A549 (cell line): ENCODE measurements around the gene LTV1. TPM values are rescaled to one million over a fixed set of nuclear protein-coding genes. Genes with fewer than 3 reads are reported as not detected.

ENCODE experiments used
- ATAC-seq, 2 experiments: fragments of 200-7000 bp in 1 of 2; fragments of >200 bp in 1 of 2; cut with Nextera tagmentation in 1 of 2; cut with Tn5 transposase in 1 of 2; 3 replicates each; pipeline versions ENCODE4 v1.8.0 to v1.9.1; 2018 to 2020; ENCODE audit warnings: mild to moderate bottlenecking in 1 of 2, moderate library complexity in 1 of 2
- CTCF ChIA-PET: fragments of 300-600 bp; sonication (Branson Sonifier 250); formaldehyde crosslinking; extraction: SDS; loops from one replicate; lab custom pipeline; 2021; ENCODE audit warnings: antibody characterized with exemption, inconsistent platforms; lab: Yijun Ruan, JAX
- POLR2A ChIA-PET: fragments of 350-600 bp; formaldehyde crosslinking; extraction: SDS; loops from one replicate; lab custom pipeline; 2021; ENCODE audit warnings: antibody characterized with exemption, inconsistent platforms; lab: Yijun Ruan, JAX
- DNase-seq, 2 experiments: peaks; one replicate each; pipeline versions ENCODE4 v3.0.0 to v3.0.0-alpha.2; 2011 to 2016; ENCODE audit warnings: low read depth in 1 of 2, low spot score in 1 of 2
- FAIRE-seq: peaks from 2 replicates; lab custom pipeline; 2011; peaks lifted over from hg19 to GRCh38; lab: Jason Lieb, UNC
- H3K27ac ChIP-seq, 2 experiments: fragments of >200 bp; sonication (Bioruptor Twin); formaldehyde crosslinking; 3 replicates each; pipeline ENCODE4 v1.5.1; 2016 to 2017
- H3K4me1 ChIP-seq: fragments of >200 bp; sonication (Bioruptor Twin); formaldehyde crosslinking; 3 replicates; pipeline ENCODE4 v1.6.1; 2016
- H3K4me2 ChIP-seq: fragments of >200 bp; sonication (Bioruptor Twin); formaldehyde crosslinking; 3 replicates; pipeline ENCODE4 v1.6.1; 2016
- H3K4me3 ChIP-seq: fragments of >200 bp; sonication (Bioruptor Twin); formaldehyde crosslinking; 3 replicates; pipeline ENCODE4 v1.5.1; 2016
- H3K9me3 ChIP-seq: fragments of >200 bp; sonication (Bioruptor Twin); formaldehyde crosslinking; 3 replicates; pipeline ENCODE4 v1.6.1; 2016
- BHLHE40 ChIP-seq: IDR thresholded peaks from 2 replicates; pipeline ENCODE4 v1.6.1; 2012; ENCODE audit warnings: low read depth, low read length, inconsistent platforms
- CBX2 ChIP-seq: fragments of 200-600 bp; sonication (generic); IDR thresholded peaks from 2 replicates; pipeline ENCODE4 v1.6.1; 2016; ENCODE audit warnings: low read depth, mild to moderate bottlenecking, borderline replicate concordance
- CEBPB ChIP-seq, 2 experiments: fragments of >200 bp in 1 of 2; sonication (Bioruptor Twin) in 1 of 2; formaldehyde crosslinking in 1 of 2; IDR thresholded peaks; 2 replicates each; pipeline ENCODE4 v1.6.1; 2012 to 2016
- CHD4 ChIP-seq: fragments of 200-600 bp; sonication (generic); IDR thresholded peaks from 2 replicates; pipeline ENCODE4 v1.6.1; 2016; ENCODE audit warnings: antibody characterized with exemption, mild to moderate bottlenecking, borderline replicate concordance
- EP300 ChIP-seq, 2 experiments: fragments of >200 bp; sonication (Bioruptor Twin); formaldehyde crosslinking; IDR thresholded peaks; 2 replicates in 1 of 2; 3 replicates in 1 of 2; pipeline ENCODE4 v1.6.1; 2016 to 2017
- FOSB ChIP-seq: fragments of 250-450 bp; sonication (Bioruptor Pico); IDR thresholded peaks from 2 replicates; pipeline ENCODE4 v1.5.0; 2020; ENCODE audit warnings: mild to moderate bottlenecking, moderate library complexity
- FOSL2 ChIP-seq, 2 experiments: fragments of 450-650 bp in 1 of 2; fragments of >200 bp in 1 of 2; sonication (Bioruptor Twin) in 1 of 2; formaldehyde crosslinking; IDR thresholded peaks; 2 replicates each; pipeline versions ENCODE4 v1.5.0 to v1.6.1; 2016 to 2020; ENCODE audit warnings: mild to moderate bottlenecking in 1 of 2, moderate library complexity in 1 of 2
- FOXS1 ChIP-seq: fragments of 250-450 bp; sonication (Bioruptor Pico); IDR thresholded peaks from 2 replicates; pipeline ENCODE4 v1.5.0; 2020; ENCODE audit warnings: mild to moderate bottlenecking, moderate library complexity
- GATA3 ChIP-seq: IDR thresholded peaks from 2 replicates; pipeline ENCODE4 v1.6.1; 2012; ENCODE audit warnings: borderline replicate concordance
- HOXB5 ChIP-seq: fragments of 250-450 bp; sonication (Bioruptor Pico); IDR thresholded peaks from 2 replicates; pipeline ENCODE4 v1.5.0; 2020; ENCODE audit warnings: mild to moderate bottlenecking, moderate library complexity
- JUN ChIP-seq, 2 experiments: fragments of >200 bp; sonication (Bioruptor Twin); formaldehyde crosslinking; IDR thresholded peaks; 2 replicates in 1 of 2; 3 replicates in 1 of 2; pipeline ENCODE4 v1.6.1; 2016 to 2017
- JUNB ChIP-seq: fragments of >200 bp; sonication (Bioruptor Twin); formaldehyde crosslinking; IDR thresholded peaks from 2 replicates; pipeline ENCODE4 v1.6.1; 2016
- MYC ChIP-seq: IDR thresholded peaks from 2 replicates; pipeline ENCODE4 v1.6.1; 2012; ENCODE audit warnings: mild to moderate bottlenecking, inconsistent platforms, low read length, improper control_type of control experiment, borderline replicate concordance
- NPAS2 ChIP-seq: fragments of 250-450 bp; sonication (Bioruptor Pico); IDR thresholded peaks from 2 replicates; pipeline ENCODE4 v1.8.0; 2022; ENCODE audit warnings: mild to moderate bottlenecking, moderate library complexity, borderline replicate concordance
- NR3C1 ChIP-seq: fragments of >200 bp; sonication (Bioruptor Twin); formaldehyde crosslinking; IDR thresholded peaks from 3 replicates; pipeline ENCODE4 v1.6.1; 2017
- PHF8 ChIP-seq: fragments of 200-600 bp; sonication (generic); IDR thresholded peaks from 2 replicates; pipeline ENCODE4 v1.6.1; 2016; ENCODE audit warnings: low read depth, mild to moderate bottlenecking, antibody characterized with exemption, moderate library complexity, borderline replicate concordance
- POLR2AphosphoS2 ChIP-seq: conservative IDR thresholded peaks from 2 replicates; pipeline ENCODE4 v1.6.1; 2012; ENCODE audit warnings: low read length, improper control_type of control experiment, inconsistent platforms
- RARB ChIP-seq: fragments of 250-450 bp; sonication (Bioruptor Pico); IDR thresholded peaks from 2 replicates; pipeline ENCODE4 v1.8.0; 2021; ENCODE audit warnings: mild to moderate bottlenecking, moderate library complexity
- RCOR1 ChIP-seq: fragments of 150-350 bp; IDR thresholded peaks from 2 replicates; pipeline ENCODE4 v1.6.1; 2014; ENCODE audit warnings: antibody characterized with exemption, low read length, low read depth
- RFX5 ChIP-seq: fragments of 450-650 bp; IDR thresholded peaks from 2 replicates; pipeline ENCODE4 v1.7.1; 2014; ENCODE audit warnings: antibody characterized with exemption, mild to moderate bottlenecking, moderate library complexity
- RNF2 ChIP-seq: fragments of 200-600 bp; sonication (generic); IDR thresholded peaks from 2 replicates; pipeline ENCODE4 v1.6.1; 2016; ENCODE audit warnings: low read depth, mild to moderate bottlenecking, antibody characterized with exemption, moderate library complexity, borderline replicate concordance
- SREBF2 ChIP-seq: fragments of 450-650 bp; IDR thresholded peaks from 2 replicates; pipeline ENCODE4 v1.6.1; 2014; ENCODE audit warnings: mild to moderate bottlenecking, moderate library complexity
- TP53 ChIP-seq: fragments of 250-450 bp; sonication (Bioruptor Pico); IDR thresholded peaks from 2 replicates; pipeline ENCODE4 v1.5.0; 2021; ENCODE audit warnings: mild to moderate bottlenecking, moderate library complexity
- ZC3H11A ChIP-seq: fragments of 450-650 bp; IDR thresholded peaks from 2 replicates; pipeline ENCODE4 v1.6.1; 2014; ENCODE audit warnings: antibody characterized with exemption, mild to moderate bottlenecking
- ZSCAN20 ChIP-seq: fragments of 250-450 bp; sonication (Bioruptor Pico); IDR thresholded peaks from 2 replicates; pipeline ENCODE4 v1.8.0; 2022; ENCODE audit warnings: mild to moderate bottlenecking, moderate library complexity
- WGBS: methylation state at CpG from one replicate; pipeline ENCODE4 v1.1.6; 2017; ENCODE audit errors: missing lambda C conversion rate; 5-methylcytosine and 5-hydroxymethylcytosine counted together
- polyA plus RNA-seq, 4 experiments: library from polyadenylated mRNA; depleted of rRNA in 3 of 4; stranded (reverse); fragments of >200 nt; fragmentation: RNase III in 1 of 4; extraction: RNeasy Plus Mini Kit Qiagen cat#74134 plus additional on column Dnase treatment in 1 of 4; gene quantifications; 2 replicates in 3 of 4; 3 replicates in 1 of 4; pipeline ENCODE4 v1.2.3, GENCODE V29; 2011 to 2017
- TF ChIP-seq, protein P1 (sequence below): fragments of 250-450 bp; sonication (Bioruptor Pico); IDR thresholded peaks from 2 replicates; pipeline ENCODE4 v1.5.0; 2020; ENCODE audit warnings: low read depth, mild to moderate bottlenecking, moderate library complexity
- TF ChIP-seq, protein P2 (sequence below): fragments of >200 bp; sonication (Bioruptor Twin); formaldehyde crosslinking; IDR thresholded peaks from 2 replicates; pipeline ENCODE4 v1.6.1; 2016
- TF ChIP-seq, protein P3 (sequence below): fragments of >200 bp; sonication (Bioruptor Twin); formaldehyde crosslinking; IDR thresholded peaks from 3 replicates; pipeline ENCODE4 v1.6.1; 2016
- TF ChIP-seq, protein P4 (sequence below): fragments of 200-600 bp; sonication (generic); IDR thresholded peaks from 2 replicates; pipeline ENCODE4 v1.6.1; 2016; ENCODE audit warnings: antibody characterized with exemption, mild to moderate bottlenecking, moderate library complexity

Gene LTV1
- polyA plus RNA-seq, 2 of the 4 experiments (the other 2 are of a cell fraction): 50.7 to 52.4 TPM

DNA sequence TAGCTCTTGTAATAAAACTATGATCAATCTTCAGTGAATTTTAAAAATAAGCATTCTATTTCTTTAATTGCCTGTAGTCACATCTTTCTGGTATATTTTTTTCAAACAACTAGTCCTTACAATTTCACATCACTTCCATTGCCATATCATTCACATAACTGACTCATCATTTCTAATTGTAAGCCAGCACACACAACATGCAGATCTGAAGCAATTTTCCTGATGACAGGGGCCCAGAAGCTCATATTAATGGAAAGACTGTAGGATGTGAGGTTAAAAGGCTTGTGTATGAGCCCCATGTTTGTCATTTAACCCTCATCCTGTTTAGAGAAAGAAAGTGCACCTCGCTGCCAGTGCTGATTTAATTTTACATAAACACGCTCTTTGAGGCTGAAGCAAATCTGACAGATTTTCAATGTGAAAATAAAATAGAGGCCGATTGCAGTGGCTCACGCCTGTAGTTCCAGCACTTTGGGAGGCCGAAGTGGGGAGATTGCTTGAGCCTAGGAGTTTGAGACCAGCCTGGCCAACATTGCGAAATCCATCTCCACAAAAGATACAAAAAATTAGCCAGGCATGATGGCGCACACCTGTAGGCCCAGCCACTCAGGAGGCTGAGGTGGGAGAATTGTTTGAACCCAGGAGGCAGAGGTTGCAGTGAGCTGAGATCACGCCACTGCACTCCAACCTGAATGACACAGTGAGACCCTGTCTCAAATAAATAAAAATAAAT is 40.1 kb upstream of the LTV1 start:
- ATAC-seq (no peak), FAIRE-seq (no peak), DNase-seq (no peak)
- Histone ChIP-seq H3K4me3 (no peak overlapping the region), H3K9me3 (no peaks in the 10 kb centered on the region), H3K27ac (no peak overlapping the region), H3K4me2 (no peak overlapping the region), H3K4me1 (no peaks in the 10 kb centered on the region)
- WGBS: 93% methylated on average over 8 of the region's 8 CpGs
- TF ChIP-seq FOSB (no peak), JUNB (no peak), SREBF2 (no peak), FOSL2 (IDR thresholded peaks at IDR 0.05) (no peak), FOSL2 (CRISPR knock-in tag; IDR thresholded peaks at IDR 0.05) (no peak), CEBPB (IDR thresholded peaks at IDR 0.05) (no peak), RNF2 (no peak), CBX2 (no peak), NPAS2 (no peak), CHD4 (no peak), ZC3H11A (no peak), RCOR1 (no peak), EP300 (IDR thresholded peaks at IDR 0.05) (no peak), FOXS1 (CRISPR knock-in tag) (no peak), BHLHE40 (no peak), ZSCAN20 (no peak), MYC (no peak), PHF8 (no peak)
- TF ChIP-seq, protein P1, sequence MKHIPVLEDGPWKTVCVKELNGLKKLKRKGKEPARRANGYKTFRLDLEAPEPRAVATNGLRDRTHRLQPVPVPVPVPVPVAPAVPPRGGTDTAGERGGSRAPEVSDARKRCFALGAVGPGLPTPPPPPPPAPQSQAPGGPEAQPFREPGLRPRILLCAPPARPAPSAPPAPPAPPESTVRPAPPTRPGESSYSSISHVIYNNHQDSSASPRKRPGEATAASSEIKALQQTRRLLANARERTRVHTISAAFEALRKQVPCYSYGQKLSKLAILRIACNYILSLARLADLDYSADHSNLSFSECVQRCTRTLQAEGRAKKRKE (CRISPR knock-in tag): no peak
- TF ChIP-seq, protein P2, sequence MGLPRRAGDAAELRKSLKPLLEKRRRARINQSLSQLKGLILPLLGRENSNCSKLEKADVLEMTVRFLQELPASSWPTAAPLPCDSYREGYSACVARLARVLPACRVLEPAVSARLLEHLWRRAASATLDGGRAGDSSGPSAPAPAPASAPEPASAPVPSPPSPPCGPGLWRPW: no peak
- CTCF ChIA-PET: no interaction called here
- POLR2A ChIA-PET: no interaction called here

DNA sequence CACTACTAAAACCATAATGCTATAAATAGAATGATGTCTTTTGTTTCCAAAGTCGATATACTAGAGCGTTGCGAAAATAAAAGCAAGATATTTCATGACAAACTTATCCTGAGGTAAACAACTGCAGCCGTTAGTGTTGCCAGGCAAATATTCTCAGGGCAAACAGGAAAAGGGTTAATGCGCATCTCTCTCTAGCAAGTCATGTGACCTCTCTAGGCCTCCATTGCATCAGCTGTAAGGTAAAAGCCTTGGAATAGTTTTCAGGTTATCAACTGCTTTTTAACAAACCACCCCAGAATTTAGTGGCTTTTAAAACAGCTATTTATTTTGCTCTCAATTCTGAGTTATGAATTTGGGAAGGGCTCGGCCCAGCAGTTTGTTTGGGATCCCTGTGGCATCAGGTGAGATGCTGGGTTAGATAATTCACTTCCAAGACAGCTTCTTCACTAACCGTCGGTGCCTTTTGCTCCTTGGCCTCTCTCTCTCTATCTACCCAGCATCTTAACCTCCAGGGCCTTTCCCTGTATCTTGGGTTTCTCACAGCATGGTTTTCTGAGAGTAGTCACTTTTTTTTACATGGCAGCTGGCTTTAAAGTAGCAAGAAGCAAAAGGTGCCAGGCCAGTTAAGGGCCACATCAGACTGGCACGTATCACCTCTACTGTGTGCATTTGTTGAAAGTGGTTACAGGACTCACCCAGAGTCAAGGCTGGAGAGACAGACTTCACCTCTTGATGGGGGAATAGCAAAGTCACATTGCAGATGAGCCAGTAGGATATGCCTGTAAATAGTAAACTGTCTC is 39.2 kb upstream of the LTV1 start:
- no peak overlapping the region for H3K27ac ChIP-seq
- FAIRE-seq: no peak
- H3K4me2 ChIP-seq: no peak overlapping the region
- DNase-seq: no peak
- ATAC-seq: no peak
- WGBS: 92% methylated on average over 9 of the region's 9 CpGs
- H3K4me3 ChIP-seq: no peak overlapping the region
- POLR2A ChIA-PET: no interaction called here
- CTCF ChIA-PET: no interaction called here
- H3K4me1 ChIP-seq: no peaks in the 10 kb centered on the region
- H3K9me3 ChIP-seq: no peaks in the 10 kb centered on the region
- TF ChIP-seq HOXB5 (CRISPR knock-in tag) (no peak), EP300 (IDR thresholded peaks at IDR 0.05) (no peak), POLR2AphosphoS2 (no peak), RCOR1 (no peak), ZSCAN20 (no peak), GATA3 (no peak), RARB (CRISPR knock-in tag) (no peak), FOXS1 (CRISPR knock-in tag) (no peak), FOSL2 (IDR thresholded peaks at IDR 0.05) (no peak), FOSL2 (CRISPR knock-in tag; IDR thresholded peaks at IDR 0.05) (no peak), MYC (no peak), RFX5 (no peak), NPAS2 (no peak), JUN (IDR thresholded peaks at IDR 0.05) (no peak), TP53 (CRISPR knock-in tag) (no peak), NR3C1 (no peak)
- TF ChIP-seq, protein P3, sequence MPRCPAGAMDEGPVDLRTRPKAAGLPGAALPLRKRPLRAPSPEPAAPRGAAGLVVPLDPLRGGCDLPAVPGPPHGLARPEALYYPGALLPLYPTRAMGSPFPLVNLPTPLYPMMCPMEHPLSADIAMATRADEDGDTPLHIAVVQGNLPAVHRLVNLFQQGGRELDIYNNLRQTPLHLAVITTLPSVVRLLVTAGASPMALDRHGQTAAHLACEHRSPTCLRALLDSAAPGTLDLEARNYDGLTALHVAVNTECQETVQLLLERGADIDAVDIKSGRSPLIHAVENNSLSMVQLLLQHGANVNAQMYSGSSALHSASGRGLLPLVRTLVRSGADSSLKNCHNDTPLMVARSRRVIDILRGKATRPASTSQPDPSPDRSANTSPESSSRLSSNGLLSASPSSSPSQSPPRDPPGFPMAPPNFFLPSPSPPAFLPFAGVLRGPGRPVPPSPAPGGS: no peak
- TF ChIP-seq, protein P1 (CRISPR knock-in tag): no peak
- TF ChIP-seq, protein P4, sequence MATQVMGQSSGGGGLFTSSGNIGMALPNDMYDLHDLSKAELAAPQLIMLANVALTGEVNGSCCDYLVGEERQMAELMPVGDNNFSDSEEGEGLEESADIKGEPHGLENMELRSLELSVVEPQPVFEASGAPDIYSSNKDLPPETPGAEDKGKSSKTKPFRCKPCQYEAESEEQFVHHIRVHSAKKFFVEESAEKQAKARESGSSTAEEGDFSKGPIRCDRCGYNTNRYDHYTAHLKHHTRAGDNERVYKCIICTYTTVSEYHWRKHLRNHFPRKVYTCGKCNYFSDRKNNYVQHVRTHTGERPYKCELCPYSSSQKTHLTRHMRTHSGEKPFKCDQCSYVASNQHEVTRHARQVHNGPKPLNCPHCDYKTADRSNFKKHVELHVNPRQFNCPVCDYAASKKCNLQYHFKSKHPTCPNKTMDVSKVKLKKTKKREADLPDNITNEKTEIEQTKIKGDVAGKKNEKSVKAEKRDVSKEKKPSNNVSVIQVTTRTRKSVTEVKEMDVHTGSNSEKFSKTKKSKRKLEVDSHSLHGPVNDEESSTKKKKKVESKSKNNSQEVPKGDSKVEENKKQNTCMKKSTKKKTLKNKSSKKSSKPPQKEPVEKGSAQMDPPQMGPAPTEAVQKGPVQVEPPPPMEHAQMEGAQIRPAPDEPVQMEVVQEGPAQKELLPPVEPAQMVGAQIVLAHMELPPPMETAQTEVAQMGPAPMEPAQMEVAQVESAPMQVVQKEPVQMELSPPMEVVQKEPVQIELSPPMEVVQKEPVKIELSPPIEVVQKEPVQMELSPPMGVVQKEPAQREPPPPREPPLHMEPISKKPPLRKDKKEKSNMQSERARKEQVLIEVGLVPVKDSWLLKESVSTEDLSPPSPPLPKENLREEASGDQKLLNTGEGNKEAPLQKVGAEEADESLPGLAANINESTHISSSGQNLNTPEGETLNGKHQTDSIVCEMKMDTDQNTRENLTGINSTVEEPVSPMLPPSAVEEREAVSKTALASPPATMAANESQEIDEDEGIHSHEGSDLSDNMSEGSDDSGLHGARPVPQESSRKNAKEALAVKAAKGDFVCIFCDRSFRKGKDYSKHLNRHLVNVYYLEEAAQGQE: no peak
